HepG2 (cell line): ENCODE results near the gene CAMTA1. TPM values are rescaled to one million over a fixed set of nuclear protein-coding genes. Genes with fewer than 3 reads are reported as not detected.

Experiments used
- AKAP8 ChIP-seq: sonication (generic); formaldehyde crosslinking; IDR thresholded peaks from 2 replicates; pipeline ENCODE4 v1.5.1; 2020; ENCODE audit warnings: mild to moderate bottlenecking, missing genetic modification reagents
- ARID2 ChIP-seq: sonication (generic); formaldehyde crosslinking; IDR thresholded peaks from 2 replicates; pipeline ENCODE4 v1.8.1; 2022; ENCODE audit warnings: mild to moderate bottlenecking, missing genetic modification reagents, borderline replicate concordance
- ATF7-NPFF ChIP-seq: sonication (generic); formaldehyde crosslinking; IDR thresholded peaks from 2 replicates; pipeline ENCODE4 v1.8.1; 2023; ENCODE audit warnings: mild to moderate bottlenecking, low read depth, missing genetic modification reagents, moderate library complexity
- DNMT1 ChIP-seq: sonication (generic); formaldehyde crosslinking; IDR thresholded peaks from 2 replicates; pipeline ENCODE4 v1.5.1; 2020; ENCODE audit warnings: mild to moderate bottlenecking, missing genetic modification reagents
- GATAD1 ChIP-seq: IDR thresholded peaks from 2 replicates; pipeline ENCODE4 v1.6.1; 2016; ENCODE audit warnings: missing genetic modification reagents, missing compliant biosample characterization
- IKZF5 ChIP-seq: IDR thresholded peaks from 2 replicates; pipeline ENCODE4 v1.6.1; 2018; ENCODE audit warnings: missing genetic modification reagents, mild to moderate bottlenecking, missing compliant biosample characterization
- KDM1A ChIP-seq: IDR thresholded peaks from 2 replicates; pipeline ENCODE4 v1.6.1; 2016; ENCODE audit warnings: missing compliant biosample characterization
- KDM2A ChIP-seq: sonication (generic); formaldehyde crosslinking; IDR thresholded peaks from 2 replicates; pipeline ENCODE4 v1.4.0; 2020; ENCODE audit warnings: low read depth, missing genetic modification reagents, borderline replicate concordance
- MED1 ChIP-seq: sonication (generic); formaldehyde crosslinking; IDR thresholded peaks from 2 replicates; pipeline ENCODE4 v1.4.0; 2020; ENCODE audit warnings: missing genetic modification reagents
- MXD4 ChIP-seq: IDR thresholded peaks from 2 replicates; pipeline ENCODE4 v1.6.1; 2016; ENCODE audit warnings: mild to moderate bottlenecking, missing biosample characterization, missing genetic modification reagents
- NFRKB ChIP-seq: fragments of 450-650 bp; IDR thresholded peaks from 2 replicates; pipeline ENCODE4 v1.6.1; 2017
- POLR2A ChIP-seq, 2 experiments: IDR thresholded peaks; 2 replicates each; pipeline ENCODE4 v1.6.1; 2011; ENCODE audit warnings: low read depth in 2 of 2, low read length in 2 of 2, mild to moderate bottlenecking in 1 of 2, moderate library complexity in 1 of 2; ENCODE audit not compliant: insufficient read depth in 1 of 2
- SALL2 ChIP-seq: sonication (generic); formaldehyde crosslinking; IDR thresholded peaks from 2 replicates; pipeline ENCODE4 v1.8.1; 2023; ENCODE audit warnings: mild to moderate bottlenecking, missing genetic modification reagents, inconsistent platforms
- SAP130 ChIP-seq: IDR thresholded peaks from 2 replicates; pipeline ENCODE4 v1.6.1; 2016; ENCODE audit warnings: low read depth
- TBP ChIP-seq: sonication (generic); formaldehyde crosslinking; IDR thresholded peaks from 2 replicates; pipeline ENCODE4 v1.5.0; 2020; ENCODE audit warnings: missing genetic modification reagents
- ZBTB21 ChIP-seq: sonication (generic); formaldehyde crosslinking; IDR thresholded peaks from 2 replicates; pipeline ENCODE4 v1.4.0; 2020; ENCODE audit warnings: missing genetic modification reagents
- ZFX ChIP-seq: sonication (generic); formaldehyde crosslinking; IDR thresholded peaks from 2 replicates; pipeline ENCODE4 v1.4.0; 2020; ENCODE audit warnings: mild to moderate bottlenecking, low read depth, missing genetic modification reagents, moderate library complexity
- ZNF10 ChIP-seq: sonication (generic); formaldehyde crosslinking; IDR thresholded peaks from 2 replicates; pipeline ENCODE4 v1.4.0; 2020; ENCODE audit warnings: mild to moderate bottlenecking, low read depth, missing genetic modification reagents, borderline replicate concordance
- ZNF12 ChIP-seq: sonication (generic); formaldehyde crosslinking; IDR thresholded peaks from 2 replicates; pipeline ENCODE4 v1.5.0; 2020; ENCODE audit warnings: missing genetic modification reagents
- ZNF614 ChIP-seq: IDR thresholded peaks from 2 replicates; pipeline ENCODE4 v1.6.1; 2018; ENCODE audit warnings: missing biosample characterization, missing genetic modification reagents, inconsistent platforms, borderline replicate concordance
- ZNF792 ChIP-seq: IDR thresholded peaks from 2 replicates; pipeline ENCODE4 v1.6.1; 2016
- ZSCAN21 ChIP-seq: sonication (generic); formaldehyde crosslinking; IDR thresholded peaks from 2 replicates; pipeline ENCODE4 v1.8.0; 2022; ENCODE audit warnings: mild to moderate bottlenecking, missing genetic modification reagents, moderate library complexity, borderline replicate concordance
- ZZZ3 ChIP-seq: sonication (generic); formaldehyde crosslinking; IDR thresholded peaks from 2 replicates; pipeline ENCODE4 v1.4.0; 2020; ENCODE audit warnings: missing genetic modification reagents, mild to moderate bottlenecking, borderline replicate concordance
- polyA plus RNA-seq, 8 experiments: library from polyadenylated mRNA; depleted of rRNA in 3 of 8; stranded (reverse) in 7 of 8; unstranded in 1 of 8; fragments of >200 nt; fragmentation: Illumina TruSeq in 4 of 8; extraction: Trizol in 4 of 8; gene quantifications; 2 replicates each; pipeline versions ENCODE4 v1.2.1 to v1.2.3, GENCODE V29; 2011 to 2016; ENCODE audit warnings: low read depth in 4 of 8, missing spikeins in 1 of 8, mixed read lengths in 1 of 8; ENCODE audit not compliant: insufficient read depth in 1 of 8
- total RNA-seq, 5 experiments: library from RNA; depleted of rRNA; stranded (reverse); fragments of >200 nt; fragmentation: Illumina TruSeq; extraction: Trizol; gene quantifications; 2 replicates each; pipeline ENCODE4 v1.2.3, GENCODE V29; 2016; ENCODE audit warnings: low read depth in 1 of 5
- TF ChIP-seq, protein P1 (sequence below): IDR thresholded peaks from 2 replicates; pipeline ENCODE4 v1.6.1; 2016; ENCODE audit warnings: mild to moderate bottlenecking, missing biosample characterization, missing genetic modification reagents
- TF ChIP-seq, protein P2 (sequence below): IDR thresholded peaks from 2 replicates; pipeline ENCODE4 v1.6.1; 2016
- TF ChIP-seq, protein P3 (sequence below): sonication (generic); formaldehyde crosslinking; IDR thresholded peaks from 2 replicates; pipeline ENCODE4 v1.8.0; 2022; ENCODE audit warnings: missing genetic modification reagents, mild to moderate bottlenecking, borderline replicate concordance

Gene CAMTA1
- total and polyA plus RNA-seq, 2 of the 13 experiments (the other 11 are each of a cell fraction or from before 2014, with no cell fraction given): 25.0 to 36.4 TPM

DNA sequence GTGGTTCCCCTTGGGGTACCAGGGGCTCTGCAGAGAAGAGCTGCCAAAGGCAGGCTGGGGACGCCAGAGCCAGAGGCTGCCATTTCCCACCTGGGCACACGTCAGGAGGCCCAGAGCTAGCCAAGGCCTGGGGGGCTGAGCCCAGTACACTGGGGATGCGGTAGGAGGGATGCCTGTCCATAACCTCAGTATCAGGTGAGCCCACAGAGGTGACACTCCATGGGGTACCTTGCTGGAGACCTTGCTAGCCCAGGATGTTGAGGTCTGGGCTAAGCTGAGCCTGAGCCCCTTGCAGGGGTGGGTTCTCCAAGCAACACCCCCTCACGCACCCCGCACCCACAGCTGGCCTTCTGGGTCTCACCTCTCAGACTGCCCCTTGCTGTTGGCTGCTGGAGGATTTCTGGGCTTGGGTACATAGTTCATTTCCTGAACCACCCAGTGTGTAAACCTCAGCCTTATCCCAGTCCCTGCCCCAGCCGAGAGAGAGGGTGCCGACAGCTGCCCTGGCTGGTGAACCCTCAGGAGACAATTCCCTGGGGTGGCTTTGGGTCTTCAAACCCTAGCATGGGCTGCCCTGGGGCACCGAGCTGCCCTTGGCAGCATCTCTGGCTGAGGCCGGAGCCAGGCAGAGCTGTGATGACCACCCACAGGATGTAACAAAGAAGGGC is 893.4 kb downstream of the CAMTA1 start (continued):
- TF ChIP-seq AKAP8 (CRISPR knock-in tag) (no peak), MED1 (CRISPR knock-in tag) (peak; percentile 81), ZFX (CRISPR knock-in tag) (peak; percentile 42; the same call in 1 of the 2 replicates), TBP (CRISPR knock-in tag) (no peak), ZBTB21 (CRISPR knock-in tag) (no peak), IKZF5 (peak; percentile 40; the same call in 1 of the 2 replicates), ZSCAN21 (no peak), DNMT1 (CRISPR knock-in tag) (no peak), ZZZ3 (CRISPR knock-in tag) (no peak), NFRKB (no peak), SALL2 (CRISPR knock-in tag) (peak; percentile 48; the same call in 1 of the 2 replicates), KDM2A (CRISPR knock-in tag) (no peak), ATF7-NPFF (CRISPR knock-in tag) (no peak), ARID2 (CRISPR knock-in tag) (no peak), GATAD1 (CRISPR knock-in tag) (no peak), KDM1A (no peak), ZNF614 (CRISPR knock-in tag) (no peak; the same call in 1 of the 2 replicates), ZNF792 (CRISPR knock-in tag) (no peak), ZNF10 (no peak), POLR2A (IDR thresholded peaks at IDR 0.05; ENCODE audit: insufficient read depth in 1 of 2, low read depth in 2 of 2, low read length in 2 of 2) (peak; percentile 29 to 67; a peak in 2 of 4 replicates), MXD4 (CRISPR knock-in tag) (no peak), SAP130 (CRISPR knock-in tag) (peak; percentile 64), ZNF12 (no peak)
- TF ChIP-seq, protein P1, sequence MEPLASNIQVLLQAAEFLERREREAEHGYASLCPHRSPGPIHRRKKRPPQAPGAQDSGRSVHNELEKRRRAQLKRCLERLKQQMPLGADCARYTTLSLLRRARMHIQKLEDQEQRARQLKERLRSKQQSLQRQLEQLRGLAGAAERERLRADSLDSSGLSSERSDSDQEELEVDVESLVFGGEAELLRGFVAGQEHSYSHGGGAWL (CRISPR knock-in tag): no peak; the same call in 1 of the 2 replicates
- TF ChIP-seq, protein P2, sequence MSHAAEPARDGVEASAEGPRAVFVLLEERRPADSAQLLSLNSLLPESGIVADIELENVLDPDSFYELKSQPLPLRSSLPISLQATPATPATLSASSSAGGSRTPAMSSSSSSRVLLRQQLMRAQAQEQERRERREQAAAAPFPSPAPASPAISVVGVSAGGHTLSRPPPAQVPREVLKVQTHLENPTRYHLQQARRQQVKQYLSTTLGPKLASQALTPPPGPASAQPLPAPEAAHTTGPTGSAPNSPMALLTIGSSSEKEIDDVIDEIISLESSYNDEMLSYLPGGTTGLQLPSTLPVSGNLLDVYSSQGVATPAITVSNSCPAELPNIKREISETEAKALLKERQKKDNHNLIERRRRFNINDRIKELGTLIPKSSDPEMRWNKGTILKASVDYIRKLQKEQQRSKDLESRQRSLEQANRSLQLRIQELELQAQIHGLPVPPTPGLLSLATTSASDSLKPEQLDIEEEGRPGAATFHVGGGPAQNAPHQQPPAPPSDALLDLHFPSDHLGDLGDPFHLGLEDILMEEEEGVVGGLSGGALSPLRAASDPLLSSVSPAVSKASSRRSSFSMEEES (CRISPR knock-in tag): no peak
- TF ChIP-seq, protein P3, sequence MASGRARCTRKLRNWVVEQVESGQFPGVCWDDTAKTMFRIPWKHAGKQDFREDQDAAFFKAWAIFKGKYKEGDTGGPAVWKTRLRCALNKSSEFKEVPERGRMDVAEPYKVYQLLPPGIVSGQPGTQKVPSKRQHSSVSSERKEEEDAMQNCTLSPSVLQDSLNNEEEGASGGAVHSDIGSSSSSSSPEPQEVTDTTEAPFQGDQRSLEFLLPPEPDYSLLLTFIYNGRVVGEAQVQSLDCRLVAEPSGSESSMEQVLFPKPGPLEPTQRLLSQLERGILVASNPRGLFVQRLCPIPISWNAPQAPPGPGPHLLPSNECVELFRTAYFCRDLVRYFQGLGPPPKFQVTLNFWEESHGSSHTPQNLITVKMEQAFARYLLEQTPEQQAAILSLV (CRISPR knock-in tag): no peak
